GM19043 (cell line): ENCODE data around the gene DNAI4.

Experiments used
- ATAC-seq: cut with Tn5 transposase; IDR thresholded peaks from one replicate; pipeline ENCODE4 v1.9.1; 2021; ENCODE audit warnings: low read depth; ENCODE audit not compliant: unreplicated experiment

Gene DNAI4

GRCh38 chr1:66769512-66770229, 155.0 kb downstream of the DNAI4 start:
- ATAC-seq: no peak

GRCh38 chr1:66768965-66769364, 155.7 kb downstream of the DNAI4 start:
- ATAC-seq: no peak

GRCh38 chr1:66767626-66768025, 157.0 kb downstream of the DNAI4 start:
- no peak for ATAC-seq

- ATAC-seq: no peak
Observed at GRCh38 chr1:66764994-66765578, 159.6 kb downstream of the DNAI4 start.
